Stimulated activated CD4-positive, alpha-beta T cell treated with anti-CD3 and anti-CD28 coated beads, Interleukin-1b, Interleukin-23, amount 100 ng/mL, for 24 hours (primary cell): ENCODE data around the gene OR2H1.

Experiments
- DNase-seq, 4 experiments: peaks; one replicate each; pipeline ENCODE4 v3.0.0-alpha.2; 2020; ENCODE audit warnings: low read depth in 4 of 4, low spot score in 1 of 4

OR2H1 gene

GRCh38 chr6:29509711-29510110, 52.8 kb downstream of the OR2H1 start:
- no peak for DNase-seq

GRCh38 chr6:29510202-29510601, 53.2 kb downstream of the OR2H1 start:
- no peak for DNase-seq

- no peak for DNase-seq
Observed at GRCh38 chr6:29510746-29511300, 53.9 kb downstream of the OR2H1 start.
